ENCODE data around the gene FERMT1.
"Not testable (repeated sequence)": the region's sequence is repeated elsewhere in the genome, so short reads cannot be mapped to it uniquely, and the experiment has no call there.

FERMT1 gene

GRCh38 chr20:6036213-6036612 lies 86.6 kb downstream of the FERMT1 start:
- no peak for DNase-seq

- DNase-seq = no peak
These were observed 88.5 kb downstream of the FERMT1 start for GRCh38 chr20:6034134-6034969.

- DNase-seq = not testable (repeated sequence)
These were observed 89.9 kb downstream of the FERMT1 start for GRCh38 chr20:6032907-6033306.

GRCh38 chr20:6030453-6031080 lies 92.3 kb downstream of the FERMT1 start:
- no peak for DNase-seq

GRCh38 chr20:6029538-6029937 lies 93.3 kb downstream of the FERMT1 start:
- no peak for DNase-seq

GRCh38 chr20:6028818-6029217 lies 94.0 kb downstream of the FERMT1 start:
- no peak for DNase-seq

- no peak for DNase-seq
These were observed 96.8 kb downstream of the FERMT1 start for GRCh38 chr20:6026051-6026450.

Measured in SIG-M5 (cell line).